GM12864 (cell line): ENCODE results near the gene LRRC63.
"Not testable (repeated sequence)": the region's sequence is repeated elsewhere in the genome, so short reads cannot be mapped to it uniquely, and the experiment has no call there.

Experiments used
- DNase-seq: peaks from one replicate; pipeline ENCODE4 v3.0.0-alpha.2; 2011; ENCODE audit warnings: low read depth
- H3K4me3 ChIP-seq: 2 replicates; pipeline ENCODE4 v1.5.1; 2011; ENCODE audit warnings: mild to moderate bottlenecking, low read depth, low read length, control low read depth
- CTCF ChIP-seq: IDR thresholded peaks from 2 replicates; pipeline ENCODE4 v1.5.1; 2011; ENCODE audit warnings: low read depth, mild to moderate bottlenecking, moderate library complexity, low read length, control low read depth, inconsistent platforms; ENCODE audit errors: missing control alignments

Gene LRRC63

GRCh38 chr13:46265292-46265691 is 53.6 kb downstream of the LRRC63 start:
- no peak for TF ChIP-seq CTCF

DNA sequence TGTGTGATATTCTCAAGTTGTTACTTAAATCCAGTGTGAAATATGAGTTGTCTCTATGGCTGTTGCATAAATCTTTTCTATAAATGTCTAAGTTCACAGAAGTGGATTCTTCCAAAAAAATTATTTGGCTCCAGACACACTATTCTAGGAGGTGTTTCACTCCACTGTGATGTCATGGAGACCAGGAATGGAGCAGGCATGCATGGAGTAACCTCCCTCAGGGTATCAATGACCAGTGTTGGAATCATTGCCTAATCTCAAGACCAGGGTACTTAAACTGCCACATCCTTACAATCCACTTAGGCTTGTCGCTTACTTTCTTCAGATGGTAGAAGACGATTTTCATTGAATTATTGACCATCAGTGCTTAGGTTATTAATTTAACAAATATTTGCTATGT is 55.4 kb downstream of the LRRC63 start:
- TF ChIP-seq CTCF = no peak
- DNase-seq = no peak
- no peak overlapping the region for H3K4me3 ChIP-seq

More at GRCh38 chr13:46265292-46265691, 53.6 kb downstream of the LRRC63 start:
- no peak overlapping the region for H3K4me3 ChIP-seq
- no peak for DNase-seq

GRCh38 chr13:46270416-46270815 is 58.7 kb downstream of the LRRC63 start:
- H3K4me3 ChIP-seq = no peak overlapping the region
- TF ChIP-seq CTCF = no peak
- no peak for DNase-seq

DNA sequence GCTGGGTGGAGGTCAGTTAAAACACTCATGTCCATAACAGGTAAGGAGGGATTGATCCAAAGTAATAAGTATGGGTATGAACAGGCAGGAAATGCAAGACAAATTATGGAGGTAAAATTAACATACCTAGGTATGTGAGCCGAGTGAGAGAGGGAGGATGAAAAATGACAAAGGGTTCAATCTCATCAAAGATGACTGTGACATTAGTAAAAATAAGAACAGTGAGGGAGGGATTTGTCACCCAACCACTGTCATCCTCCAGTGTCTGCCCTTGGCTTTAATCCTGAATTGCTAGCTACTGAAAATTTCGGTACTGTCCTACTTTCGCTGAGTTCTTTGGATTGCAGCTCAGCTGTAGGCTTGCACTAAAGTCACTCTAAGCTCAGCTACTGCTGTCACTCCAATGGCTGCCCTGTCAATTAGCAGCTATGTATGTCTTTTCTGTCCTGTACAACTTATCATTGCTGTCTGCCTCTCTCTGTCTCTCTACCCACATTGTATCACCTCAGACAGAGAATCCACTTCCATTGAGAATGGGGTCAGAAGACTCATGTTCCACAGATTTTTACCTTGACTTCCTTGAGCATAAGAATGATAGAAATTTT is 62.5 kb downstream of the LRRC63 start:
- H3K4me3 ChIP-seq = no peak overlapping the region
- no peak for DNase-seq
- TF ChIP-seq CTCF = no peak

DNA sequence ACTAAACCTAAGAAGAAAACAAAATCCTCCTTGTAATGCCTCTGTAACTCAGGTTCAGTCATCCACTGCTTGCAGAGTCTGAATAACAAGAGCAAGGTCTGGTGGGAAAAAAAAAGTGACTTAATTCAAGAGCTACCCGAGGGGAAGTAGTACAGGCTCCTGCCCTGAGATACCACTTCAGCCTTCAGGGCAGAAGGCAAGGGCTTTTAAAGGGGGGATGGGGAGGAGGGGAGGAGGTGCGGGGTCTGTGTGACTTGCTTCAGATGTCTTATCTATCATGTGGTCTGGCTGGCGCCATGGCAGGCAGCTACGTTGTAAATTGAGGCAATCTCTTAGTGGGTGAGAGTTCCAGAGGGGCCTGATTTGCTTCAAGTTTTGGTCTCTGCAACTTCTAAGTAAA is 66.7 kb downstream of the LRRC63 start:
- TF ChIP-seq CTCF = no peak
- H3K4me3 ChIP-seq = no peak overlapping the region
- DNase-seq = no peak

DNA sequence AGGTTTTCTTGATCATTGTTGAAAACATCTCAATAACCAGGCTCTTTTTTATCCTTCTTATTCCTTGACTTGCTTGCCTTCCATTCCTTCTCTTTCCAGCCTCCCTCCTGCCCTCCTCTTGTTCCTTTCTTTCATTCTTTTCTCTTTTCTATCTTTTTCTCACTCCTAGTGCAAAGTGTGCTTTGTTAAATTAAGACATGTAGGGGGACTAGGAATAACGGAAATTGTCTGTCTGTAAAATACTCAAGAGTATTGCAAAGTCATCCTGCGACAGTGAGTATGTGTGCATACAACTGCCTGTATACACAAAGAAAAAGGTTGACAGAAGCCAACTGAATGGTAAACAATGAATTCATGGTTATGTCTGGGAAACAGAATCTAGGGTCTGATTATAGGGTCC is 70.1 kb downstream of the LRRC63 start:
- no peak overlapping the region for H3K4me3 ChIP-seq
- DNase-seq = no peak
- TF ChIP-seq CTCF = no peak

DNA sequence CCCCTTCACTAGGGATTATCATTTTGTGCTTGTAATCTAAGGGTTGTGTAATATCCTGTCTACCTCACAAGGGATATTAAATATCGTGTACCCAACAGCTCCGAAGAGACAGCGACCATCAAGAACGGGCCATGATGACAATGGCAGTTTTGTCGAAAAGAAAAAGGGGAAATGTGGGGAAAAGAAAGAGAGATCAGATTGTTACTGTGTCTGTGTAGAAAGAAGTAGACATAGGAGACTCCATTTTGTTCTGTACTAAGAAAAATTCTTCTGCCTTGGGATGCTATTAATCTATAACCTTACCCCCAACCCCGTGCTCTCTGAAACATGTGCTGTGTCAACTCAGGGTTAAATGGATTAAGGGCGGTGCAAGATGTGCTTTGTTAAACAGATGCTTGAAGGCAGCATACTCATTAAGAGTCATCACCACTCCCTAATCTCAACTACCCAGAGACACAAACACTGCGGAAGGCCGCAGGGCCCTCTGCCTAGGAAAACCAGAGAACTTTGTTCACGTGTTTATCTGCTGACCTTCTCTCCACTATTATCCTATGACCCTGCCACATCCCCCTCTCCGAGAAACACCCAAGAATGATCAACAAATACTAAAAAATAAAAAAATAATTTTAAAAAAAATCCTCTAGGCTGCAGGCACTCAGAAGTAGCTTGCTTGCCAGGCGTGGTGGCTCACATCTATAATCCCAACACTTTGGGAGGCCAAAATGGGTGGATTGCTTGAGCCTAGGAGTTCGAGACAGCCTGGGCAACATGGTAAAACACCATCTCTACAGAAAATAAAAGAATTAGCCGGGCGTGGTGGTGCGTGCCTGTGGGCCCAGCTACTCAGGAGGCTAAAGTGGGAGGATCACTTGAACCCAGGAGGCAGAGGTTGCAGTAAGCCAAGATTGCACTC is 72.4 kb downstream of the LRRC63 start:
- not testable (repeated sequence) for DNase-seq, H3K4me3 ChIP-seq
